H9 (cell line): ENCODE measurements around the gene ERCC2. TPM values are rescaled to one million over a fixed set of nuclear protein-coding genes. Genes with fewer than 3 reads are reported as not detected.

ENCODE experiments used
- DNase-seq: peaks from one replicate; pipeline ENCODE4 v3.0.0-alpha.2; 2017
- H2AFZ ChIP-seq: one replicate; pipeline ENCODE4 v1.6.1; 2013; ENCODE audit warnings: mild to moderate bottlenecking, low read length, control low read depth, moderate library complexity
- H2AK5ac ChIP-seq: 2 replicates; pipeline ENCODE4 v1.6.1; 2013; ENCODE audit warnings: low read length, control low read depth, mixed read lengths; ENCODE audit not compliant: insufficient read length
- H2BK120ac ChIP-seq: one replicate; pipeline ENCODE4 v1.6.1; 2013; ENCODE audit warnings: low read depth, mild to moderate bottlenecking, low read length, control low read depth, inconsistent platforms; ENCODE audit not compliant: poor library complexity, severe bottlenecking
- H2BK12ac ChIP-seq: 2 replicates; pipeline ENCODE4 v1.6.1; 2013; ENCODE audit warnings: low read length, control low read depth, mixed read lengths, low read depth; ENCODE audit not compliant: insufficient read length
- H2BK15ac ChIP-seq: 2 replicates; pipeline ENCODE4 v1.6.1; 2013; ENCODE audit warnings: low read depth, low read length, control low read depth
- H2BK20ac ChIP-seq: one replicate; pipeline ENCODE4 v1.6.1; 2013; ENCODE audit warnings: low read depth, mild to moderate bottlenecking, low read length, control low read depth, inconsistent platforms; ENCODE audit not compliant: poor library complexity, severe bottlenecking
- H2BK5ac ChIP-seq: 2 replicates; pipeline ENCODE4 v1.6.1; 2013; ENCODE audit warnings: low read length, control low read depth, mixed read lengths; ENCODE audit not compliant: insufficient read length
- H3K14ac ChIP-seq: 2 replicates; pipeline ENCODE4 v1.6.1; 2013; ENCODE audit warnings: low read length, control low read depth; ENCODE audit not compliant: insufficient read depth
- H3K18ac ChIP-seq: 2 replicates; pipeline ENCODE4 v1.6.1; 2013; ENCODE audit warnings: low read depth, mild to moderate bottlenecking, mixed read lengths, low read length, control low read depth; ENCODE audit not compliant: insufficient read length
- H3K23ac ChIP-seq: 2 replicates; pipeline ENCODE4 v1.6.1; 2013; ENCODE audit warnings: low read length, control low read depth, mixed read lengths, low read depth; ENCODE audit not compliant: insufficient read length
- H3K23me2 ChIP-seq: 2 replicates; pipeline ENCODE4 v1.6.1; 2013; ENCODE audit warnings: low read depth, mild to moderate bottlenecking, mixed read lengths, low read length, control low read depth; ENCODE audit not compliant: insufficient read length, poor library complexity, severe bottlenecking
- H3K27ac ChIP-seq: 2 replicates; pipeline ENCODE4 v1.5.1; 2013; ENCODE audit warnings: low read length, control low read depth, mixed read lengths, low read depth; ENCODE audit not compliant: insufficient read length
- H3K27me3 ChIP-seq: 2 replicates; pipeline ENCODE4 v1.6.1; 2013; ENCODE audit warnings: low read length, control low read depth, inconsistent platforms; ENCODE audit not compliant: insufficient read depth
- H3K4ac ChIP-seq: 2 replicates; pipeline ENCODE4 v1.6.1; 2013; ENCODE audit warnings: low read depth, mild to moderate bottlenecking, control low read depth, inconsistent platforms, low read length, moderate library complexity
- H3K4me1 ChIP-seq: 2 replicates; pipeline ENCODE4 v1.6.1; 2013; ENCODE audit warnings: low read length, control low read depth, inconsistent platforms; ENCODE audit not compliant: insufficient read depth
- H3K4me2 ChIP-seq: 2 replicates; pipeline ENCODE4 v1.6.1; 2013; ENCODE audit warnings: low read length, control low read depth, mixed read lengths; ENCODE audit not compliant: insufficient read length, insufficient read depth
- H3K56ac ChIP-seq: 2 replicates; pipeline ENCODE4 v1.6.1; 2013; ENCODE audit warnings: low read depth, mild to moderate bottlenecking, mixed read lengths, low read length, control low read depth; ENCODE audit not compliant: insufficient read length
- H3K79me1 ChIP-seq: 2 replicates; pipeline ENCODE4 v1.6.1; 2013; ENCODE audit warnings: low read depth, mild to moderate bottlenecking, moderate library complexity, low read length, control low read depth, inconsistent platforms; ENCODE audit not compliant: insufficient read depth, poor library complexity, severe bottlenecking
- H3K79me2 ChIP-seq: 2 replicates; pipeline ENCODE4 v1.6.1; 2013; ENCODE audit warnings: low read length, control low read depth, inconsistent platforms; ENCODE audit not compliant: insufficient read depth
- H3K9ac ChIP-seq: 2 replicates; pipeline ENCODE4 v1.6.1; 2013; ENCODE audit warnings: low read length, control low read depth, mixed read lengths; ENCODE audit not compliant: insufficient read length; ENCODE audit errors: extremely low read depth
- H3K9me3 ChIP-seq: one replicate; pipeline ENCODE4 v1.6.1; 2013; ENCODE audit warnings: low read depth, low read length, inconsistent platforms; ENCODE audit not compliant: control insufficient read depth
- H3T11ph ChIP-seq: one replicate; pipeline ENCODE4 v1.6.1; 2013; ENCODE audit warnings: mild to moderate bottlenecking, low read length, control low read depth, inconsistent platforms
- H4K20me1 ChIP-seq: one replicate; pipeline ENCODE4 v1.6.1; 2013; ENCODE audit not compliant: control insufficient read depth, insufficient read length, insufficient read depth
- H4K5ac ChIP-seq: 2 replicates; pipeline ENCODE4 v1.6.1; 2013; ENCODE audit warnings: low read depth, mild to moderate bottlenecking, mixed read lengths, low read length, control low read depth; ENCODE audit not compliant: insufficient read length
- H4K8ac ChIP-seq: replicated peaks from 2 replicates; pipeline ENCODE4 v1.6.1; 2013; ENCODE audit warnings: low read length, control low read depth, mixed read lengths, low read depth; ENCODE audit not compliant: insufficient read length
- H4K91ac ChIP-seq: 2 replicates; pipeline ENCODE4 v1.6.1; 2013; ENCODE audit warnings: low read depth, mild to moderate bottlenecking, moderate library complexity, mixed read lengths, low read length, control low read depth; ENCODE audit not compliant: insufficient read length
- H3K27ac Mint-ChIP-seq, 3 experiments: 2 replicates in 2 of 3; 3 replicates in 1 of 3; pipeline ENCODE4 v1.8.0; 2020 to 2021; ENCODE audit warnings: mixed read lengths in 3 of 3, mild to moderate bottlenecking in 1 of 3, moderate library complexity in 1 of 3
- H3K27me3 Mint-ChIP-seq: 2 replicates; pipeline ENCODE4 v1.8.0; 2021; ENCODE audit warnings: low read depth, mild to moderate bottlenecking, moderate library complexity, mixed read lengths
- H3K36me3 Mint-ChIP-seq, 3 experiments: 2 replicates in 2 of 3; 3 replicates in 1 of 3; pipeline ENCODE4 v1.8.0; 2020 to 2021; ENCODE audit warnings: low read depth in 3 of 3, mixed read lengths in 3 of 3; ENCODE audit not compliant: insufficient read depth in 1 of 3
- H3K4me1 Mint-ChIP-seq, 2 experiments: 2 replicates each; pipeline ENCODE4 v1.8.0; 2020; ENCODE audit warnings: mixed read lengths in 2 of 2
- H3K4me3 Mint-ChIP-seq, 2 experiments: 2 replicates in 1 of 2; 3 replicates in 1 of 2; pipeline ENCODE4 v1.8.0; 2020 to 2021; ENCODE audit warnings: mild to moderate bottlenecking in 2 of 2, mixed read lengths in 2 of 2, moderate library complexity in 1 of 2
- H3K9me3 Mint-ChIP-seq, 2 experiments: 2 replicates in 1 of 2; 3 replicates in 1 of 2; pipeline ENCODE4 v1.8.0; 2020; ENCODE audit warnings: mild to moderate bottlenecking in 2 of 2, mixed read lengths in 2 of 2, moderate library complexity in 1 of 2
- WGBS: extraction: QIAGEN DNeasy Blood & Tissue Kit; methylation state at CpG from one replicate; pipeline ENCODE4 v1.1.7; 2013; ENCODE audit warnings: missing lambda C conversion rate, low lambda C conversion rate, mixed read lengths; ENCODE audit not compliant: insufficient read length; ENCODE audit errors: extremely low coverage; 5-methylcytosine and 5-hydroxymethylcytosine counted together
- total RNA-seq: library from RNA; stranded (reverse); gene quantifications from 2 replicates; pipeline ENCODE4 v1.2.1, GENCODE V29; 2021
- TF ChIP-seq, protein P1 (sequence below): fragments of 200-600 bp; sonication (generic); conservative IDR thresholded peaks from 3 replicates; pipeline ENCODE4 v1.8.0; 2021; ENCODE audit warnings: antibody characterized with exemption, mild to moderate bottlenecking

The ERCC2 gene
- total RNA-seq, 1 experiment from 2014 or later: 98.7 TPM

GRCh38 chr19:45322311-45322710, 48.1 kb downstream of the ERCC2 start:
- Histone ChIP-seq H3K79me1 (no peaks in the 10 kb centered on the region), H2BK12ac (no peak overlapping the region), H2BK120ac (no peak overlapping the region), H3K9me3 (no peaks in the 10 kb centered on the region), H3K27me3 (no peaks in the 10 kb centered on the region), H4K20me1 (no peaks in the 10 kb centered on the region), H3K23ac (no peak overlapping the region), H3K56ac (no peak overlapping the region), H3T11ph (no peak overlapping the region), H3K4me2 (no peak overlapping the region), H3K23me2 (no peaks in the 10 kb centered on the region), H2AFZ (no peak overlapping the region), H4K5ac (no peak overlapping the region), H2BK5ac (no peak overlapping the region), H3K79me2 (no peaks in the 10 kb centered on the region), H3K4ac (no peak overlapping the region), H3K9ac (no peak overlapping the region), H4K91ac (no peak overlapping the region), H2BK20ac (no peak overlapping the region), H4K8ac (no peak overlapping the region), H3K18ac (no peak overlapping the region), H3K14ac (no peak overlapping the region), H3K27ac (no peak overlapping the region), H3K4me1 (no peaks in the 10 kb centered on the region), H2BK15ac (no peak overlapping the region), H2AK5ac (no peak overlapping the region)
- Mint-ChIP-seq H3K4me1 (peaks cover 15 to 28% of the 10 kb centered on the region in 2 experiments), H3K9me3 (no peaks in the 10 kb centered on the region; a peak in 1 of 5 replicates), H3K4me3 (no peak overlapping the region), H3K27ac (peak overlapping the region in 1 of 3 experiments; percentile 80; a peak in 1 of 7 replicates), H3K36me3 (no peaks in the 10 kb centered on the region), H3K27me3 (peaks cover 54% of the 10 kb centered on the region)
- no CpG with 5 or more reads among the region's 11 CpGs for WGBS
- TF ChIP-seq, protein P1, sequence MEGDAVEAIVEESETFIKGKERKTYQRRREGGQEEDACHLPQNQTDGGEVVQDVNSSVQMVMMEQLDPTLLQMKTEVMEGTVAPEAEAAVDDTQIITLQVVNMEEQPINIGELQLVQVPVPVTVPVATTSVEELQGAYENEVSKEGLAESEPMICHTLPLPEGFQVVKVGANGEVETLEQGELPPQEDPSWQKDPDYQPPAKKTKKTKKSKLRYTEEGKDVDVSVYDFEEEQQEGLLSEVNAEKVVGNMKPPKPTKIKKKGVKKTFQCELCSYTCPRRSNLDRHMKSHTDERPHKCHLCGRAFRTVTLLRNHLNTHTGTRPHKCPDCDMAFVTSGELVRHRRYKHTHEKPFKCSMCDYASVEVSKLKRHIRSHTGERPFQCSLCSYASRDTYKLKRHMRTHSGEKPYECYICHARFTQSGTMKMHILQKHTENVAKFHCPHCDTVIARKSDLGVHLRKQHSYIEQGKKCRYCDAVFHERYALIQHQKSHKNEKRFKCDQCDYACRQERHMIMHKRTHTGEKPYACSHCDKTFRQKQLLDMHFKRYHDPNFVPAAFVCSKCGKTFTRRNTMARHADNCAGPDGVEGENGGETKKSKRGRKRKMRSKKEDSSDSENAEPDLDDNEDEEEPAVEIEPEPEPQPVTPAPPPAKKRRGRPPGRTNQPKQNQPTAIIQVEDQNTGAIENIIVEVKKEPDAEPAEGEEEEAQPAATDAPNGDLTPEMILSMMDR: no peak
- DNase-seq: no peak
